Activated effector memory CD4-positive, alpha-beta T cell treated with anti-CD3 and anti-CD28 coated beads, Interleukin-2, amount 50 U/mL, for 16 hours (primary cell): ENCODE measurements around the gene ZNF775.

Experiments used
- DNase-seq: peaks from one replicate; pipeline ENCODE4 v3.0.0-alpha.2; 2020

ZNF775 gene

DNA sequence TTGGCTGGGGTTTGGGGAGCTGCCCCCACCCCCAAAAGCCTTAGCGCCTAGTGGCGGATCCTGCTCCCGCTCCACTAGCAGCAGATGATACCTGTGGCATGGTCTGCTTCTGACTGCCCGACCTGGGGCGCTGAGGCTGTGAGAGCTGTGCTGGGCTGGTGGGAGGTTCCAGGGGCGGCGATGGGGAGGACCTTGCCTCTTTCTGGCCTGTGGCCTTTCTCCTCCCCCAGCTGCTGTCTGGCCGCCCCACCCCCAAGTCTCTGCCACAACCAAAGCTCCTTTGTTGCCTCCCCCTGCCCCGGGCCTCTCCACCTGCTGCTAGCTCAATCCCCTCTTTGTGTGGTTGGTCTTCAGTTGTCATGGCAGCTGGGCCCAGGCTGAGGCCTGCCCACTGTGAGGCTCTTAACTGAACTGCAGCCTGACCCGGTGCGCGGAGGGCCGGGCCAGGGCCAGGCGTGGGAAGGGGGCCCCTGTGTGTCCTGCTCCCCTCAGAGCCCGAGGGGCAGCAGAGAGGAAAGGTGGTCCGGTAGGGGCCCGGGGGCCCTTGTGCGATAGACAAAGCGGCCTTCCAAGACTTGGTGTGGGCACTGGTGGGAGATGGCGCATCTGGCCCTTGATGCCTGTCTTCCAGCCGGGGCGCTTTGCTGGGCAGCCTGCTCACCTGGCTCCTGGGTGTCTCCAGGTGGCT, 4.7 kb downstream of the ZNF775 start:
- DNase-seq = peak; percentile 58

DNA sequence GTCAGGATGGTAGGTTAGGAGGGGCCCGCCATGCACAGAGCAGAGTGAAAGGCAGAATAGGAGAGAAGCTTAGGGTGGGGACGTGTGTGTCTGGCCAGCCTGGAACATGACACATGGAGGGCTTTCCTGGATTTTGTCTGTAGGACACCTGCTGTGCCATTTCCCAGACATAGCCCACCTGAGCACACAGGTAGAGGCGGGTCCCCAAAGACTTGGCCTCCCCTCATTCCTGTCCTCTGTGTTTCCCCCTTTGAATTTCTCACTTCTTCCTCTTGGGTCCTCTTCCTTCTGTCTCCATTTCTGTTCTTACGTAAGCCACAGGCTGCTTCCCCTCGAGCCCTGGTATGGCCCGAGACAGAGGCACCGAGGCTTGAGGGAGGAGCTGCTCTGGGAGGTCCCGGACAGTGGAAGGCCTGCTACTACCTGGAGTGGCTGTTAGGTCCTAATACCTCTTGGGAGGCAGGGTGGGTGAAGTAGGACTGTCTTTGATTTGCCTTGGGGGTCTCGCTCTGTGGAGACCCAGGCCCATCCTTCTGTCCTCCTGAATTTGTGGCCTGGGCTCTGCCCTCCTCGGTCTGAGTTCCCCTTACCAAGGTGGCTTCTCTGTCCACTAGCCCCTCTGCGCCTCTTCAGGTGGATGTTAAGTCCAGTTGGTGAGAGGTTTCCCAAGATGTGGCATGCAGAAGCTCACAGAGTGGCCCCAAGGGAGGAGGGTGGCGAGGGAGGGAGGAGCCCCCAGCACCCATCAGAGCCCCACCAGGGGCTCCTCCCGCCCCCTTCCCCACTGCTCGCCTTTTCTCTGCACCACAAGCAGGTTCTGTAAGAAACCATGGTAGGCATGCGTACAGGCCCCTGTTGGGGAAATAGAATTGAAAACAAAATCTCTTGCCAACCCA, 5.5 kb downstream of the ZNF775 start:
- DNase-seq = peak; percentile 39

DNA sequence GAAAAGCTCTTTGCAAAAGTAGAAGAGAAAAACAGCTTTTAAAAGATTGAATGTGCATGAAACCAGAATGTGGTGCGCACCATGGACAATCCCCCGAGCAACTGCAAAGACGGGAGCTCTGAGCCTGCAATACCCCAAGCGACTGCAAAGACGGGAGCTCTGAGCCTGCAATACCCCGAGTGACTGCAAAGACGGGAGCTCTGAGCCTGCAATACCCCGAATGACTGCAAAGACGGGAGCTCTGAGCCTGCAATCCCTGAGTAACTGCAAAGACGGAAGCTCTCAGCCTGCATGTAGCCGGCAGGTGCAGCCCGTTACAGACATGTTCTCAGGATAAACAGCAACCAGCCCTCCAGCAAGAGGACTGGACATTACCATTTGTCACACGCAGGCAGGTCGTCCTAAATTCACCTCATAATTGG, 6.2 kb downstream of the ZNF775 start:
- DNase-seq = peak; percentile 39

DNA sequence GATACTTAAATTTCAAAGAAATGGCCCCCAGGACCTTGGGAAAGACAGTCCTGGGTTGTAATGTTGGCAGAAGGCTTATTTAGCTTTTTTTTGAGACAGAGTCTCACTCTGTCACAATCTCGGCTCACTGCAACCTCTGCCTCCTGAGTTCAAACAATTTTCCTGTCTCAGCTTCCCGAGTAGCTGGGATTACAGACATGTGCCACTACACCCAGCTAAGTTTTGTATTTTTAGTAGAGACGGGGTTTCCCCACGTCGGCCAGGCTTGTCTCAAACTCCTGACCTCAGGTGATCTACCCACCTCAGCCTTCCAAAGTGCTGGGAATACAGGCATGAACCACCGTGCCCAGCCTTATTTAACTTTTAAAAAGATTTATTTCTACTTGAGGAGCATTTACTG, 6.8 kb downstream of the ZNF775 start:
- peak; percentile 24 for DNase-seq

DNA sequence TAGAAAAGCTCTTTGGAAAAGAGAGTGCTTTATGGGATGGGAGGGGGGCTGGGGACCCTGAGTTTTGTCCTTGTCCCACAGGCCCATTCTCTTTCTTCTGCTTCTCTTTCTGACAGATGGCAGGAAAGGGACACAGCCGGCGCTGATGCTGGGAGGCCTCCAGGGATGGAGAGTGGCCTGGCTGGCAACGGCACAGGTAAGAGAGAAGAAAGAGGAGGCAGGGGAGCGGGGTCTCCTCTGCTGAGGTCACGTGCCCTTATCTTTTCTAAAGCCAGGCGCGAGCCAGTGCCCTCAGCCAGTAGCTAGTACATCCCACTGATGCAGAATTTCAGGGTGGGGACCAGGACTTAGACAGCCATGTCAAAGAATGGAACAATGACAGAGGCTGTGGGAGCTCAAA, 9.2 kb downstream of the ZNF775 start:
- peak; percentile 27 for DNase-seq

DNA sequence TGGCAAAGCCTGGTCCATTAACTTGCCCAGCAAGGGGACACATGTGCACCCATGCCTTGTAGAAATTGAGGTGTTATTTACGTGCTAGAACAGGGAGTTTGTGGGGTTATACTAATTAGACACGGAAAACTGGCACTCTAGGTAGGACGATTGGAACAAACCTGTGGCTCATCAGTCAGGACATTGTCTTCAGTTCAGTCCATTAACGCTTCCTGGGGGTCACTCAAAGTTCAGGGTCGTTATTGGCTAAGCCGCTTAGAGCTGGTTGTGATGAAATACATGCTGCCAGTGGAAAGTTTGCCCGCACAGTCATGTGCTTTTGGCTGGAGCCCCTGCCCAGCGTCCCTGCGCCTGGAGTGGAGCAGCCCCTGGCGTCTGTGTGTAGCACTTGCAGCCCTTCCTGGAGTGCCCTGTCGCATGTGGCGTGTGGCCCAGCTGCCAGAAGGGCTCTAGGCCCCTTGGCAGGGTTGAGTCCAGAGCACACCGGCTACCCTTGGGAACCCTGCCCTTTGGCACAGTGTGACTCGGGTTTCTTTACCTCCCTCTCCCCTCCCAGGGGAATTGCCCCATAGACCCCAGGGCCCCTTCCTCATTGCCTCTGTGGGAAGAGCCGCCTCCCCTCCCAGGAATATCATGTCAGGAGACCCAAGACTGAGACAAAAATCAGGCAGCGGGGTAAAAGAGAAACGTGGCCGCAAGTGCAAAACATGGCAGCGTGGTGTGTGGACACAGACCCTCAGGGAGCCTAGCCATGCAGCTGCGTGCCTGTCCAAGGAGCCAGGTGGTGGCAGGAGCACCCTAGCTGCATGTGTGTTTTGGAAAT, 9.8 kb downstream of the ZNF775 start:
- DNase-seq = peak; percentile 59

DNA sequence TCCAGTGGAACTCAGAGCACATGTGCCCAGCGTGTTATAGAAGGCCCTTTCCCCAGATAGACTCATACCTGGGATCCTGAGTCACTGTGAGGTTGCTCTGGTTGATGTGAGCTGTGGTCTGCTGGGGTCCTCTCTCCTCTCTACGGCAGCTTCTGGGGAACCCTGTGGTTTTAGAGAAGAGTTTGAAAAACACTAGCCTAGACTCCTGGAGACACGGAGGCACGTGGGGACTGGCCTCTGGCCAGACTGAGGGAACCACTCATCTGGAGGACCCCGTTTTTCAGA, 10.3 kb downstream of the ZNF775 start:
- no peak for DNase-seq

DNA sequence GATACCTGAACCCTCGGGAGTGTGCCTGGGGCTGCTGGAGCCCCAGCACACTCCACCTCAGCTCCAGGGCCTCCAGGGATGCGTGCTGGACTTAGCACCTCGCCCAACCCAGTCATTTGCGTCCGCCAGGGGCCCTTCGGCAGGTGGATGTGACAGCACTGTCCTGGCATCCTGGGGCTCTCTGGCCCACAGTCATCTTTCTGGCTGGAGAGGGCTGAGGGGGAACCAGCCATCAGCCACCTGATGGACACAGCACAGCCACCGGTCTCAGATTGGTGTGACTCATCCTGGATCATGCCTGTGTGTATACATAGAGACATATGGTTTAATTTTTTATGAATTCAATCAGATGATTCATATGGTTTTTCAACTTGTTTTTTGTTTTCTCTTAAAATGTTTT, 11.1 kb downstream of the ZNF775 start:
- no peak for DNase-seq

DNA sequence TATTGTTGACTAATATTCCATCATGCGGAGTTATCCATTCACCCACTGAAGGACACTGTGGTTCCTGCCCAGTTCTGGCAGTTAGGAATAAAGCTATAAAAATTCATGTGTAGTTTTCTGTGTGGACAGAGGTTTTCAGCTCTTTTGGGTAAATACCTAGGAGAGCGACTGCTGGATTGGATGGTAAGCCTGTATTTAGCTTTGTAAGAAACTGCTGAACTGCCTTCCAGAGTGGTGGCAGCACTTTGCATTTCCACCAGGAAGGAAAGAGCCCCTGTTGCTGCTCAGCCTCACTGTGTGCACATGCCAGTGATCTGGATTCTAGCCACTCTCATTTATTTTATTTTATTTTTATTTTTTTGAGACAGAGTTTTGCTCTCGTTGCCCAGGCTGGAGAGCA, 14.2 kb downstream of the ZNF775 start:
- DNase-seq = no peak

DNA sequence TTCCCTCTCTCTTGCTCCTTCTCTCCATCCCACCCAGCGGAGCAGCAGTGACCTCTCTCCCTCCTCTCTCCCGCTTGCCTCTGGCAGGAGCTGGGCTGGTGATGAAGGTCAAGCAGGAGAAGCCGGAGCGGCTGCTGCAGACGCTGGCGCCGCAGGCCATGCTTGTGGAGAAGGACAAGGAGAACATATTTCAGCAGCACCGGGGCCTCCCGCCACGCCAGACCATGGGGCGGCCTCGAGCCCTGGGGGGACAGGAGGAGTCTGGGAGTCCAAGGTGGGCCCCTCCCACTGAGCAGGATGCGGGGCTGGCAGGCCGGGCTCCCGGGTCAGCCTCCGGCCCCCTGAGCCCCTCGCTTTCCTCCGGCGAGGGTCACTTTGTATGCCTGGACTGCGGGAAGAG, 17.3 kb downstream of the ZNF775 start:
- DNase-seq = peak; percentile 31

DNA sequence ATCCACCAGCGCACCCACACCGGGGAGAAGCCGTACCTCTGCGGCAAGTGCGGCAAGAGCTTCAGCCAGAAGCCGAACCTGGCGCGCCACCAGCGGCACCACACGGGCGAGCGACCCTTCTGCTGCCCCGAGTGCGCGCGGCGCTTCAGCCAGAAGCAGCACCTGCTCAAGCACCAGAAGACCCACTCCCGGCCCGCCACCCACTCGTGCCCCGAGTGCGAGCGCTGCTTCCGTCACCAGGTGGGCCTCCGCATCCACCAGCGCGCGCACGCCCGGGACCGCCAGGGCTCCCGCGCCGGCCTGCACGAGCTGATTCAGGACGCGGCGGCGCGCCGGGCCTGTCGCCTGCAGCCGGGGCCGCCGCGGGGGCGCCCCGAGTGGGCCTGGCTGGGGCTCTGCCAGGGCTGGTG, 17.7 kb downstream of the ZNF775 start:
- DNase-seq = peak; percentile 54

DNA sequence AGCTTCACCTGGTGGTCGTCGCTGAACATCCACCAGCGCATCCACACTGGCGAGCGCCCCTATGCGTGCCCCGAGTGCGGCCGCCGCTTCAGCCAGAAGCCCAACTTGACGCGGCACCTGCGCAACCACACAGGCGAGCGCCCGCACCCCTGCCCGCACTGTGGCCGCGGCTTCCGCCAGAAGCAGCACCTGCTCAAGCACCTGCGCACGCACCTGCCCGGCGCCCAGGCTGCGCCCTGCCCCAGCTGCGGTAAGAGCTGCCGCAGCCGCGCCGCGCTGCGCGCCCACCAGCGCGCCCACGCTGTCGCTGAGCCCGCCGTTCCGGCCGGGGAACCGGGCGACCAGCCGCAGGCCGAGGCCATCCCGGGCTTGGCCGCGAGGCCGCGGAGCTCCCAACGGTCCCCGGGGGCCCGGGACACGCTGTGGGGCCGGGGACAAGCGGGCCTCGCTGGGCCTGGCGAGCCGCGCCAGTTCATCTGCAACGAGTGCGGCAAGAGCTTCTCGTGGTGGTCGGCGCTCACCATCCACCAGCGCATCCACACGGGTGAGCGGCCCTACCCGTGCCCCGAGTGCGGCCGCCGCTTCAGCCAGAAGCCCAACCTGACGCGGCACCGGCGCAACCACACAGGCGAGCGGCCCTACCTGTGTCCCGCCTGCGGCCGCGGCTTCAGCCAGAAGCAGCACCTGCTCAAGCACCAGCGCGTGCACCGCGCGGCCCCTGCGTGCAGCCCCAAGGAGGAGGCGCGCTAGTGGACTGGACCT, 18.4 kb downstream of the ZNF775 start:
- DNase-seq = peak; percentile 33

DNA sequence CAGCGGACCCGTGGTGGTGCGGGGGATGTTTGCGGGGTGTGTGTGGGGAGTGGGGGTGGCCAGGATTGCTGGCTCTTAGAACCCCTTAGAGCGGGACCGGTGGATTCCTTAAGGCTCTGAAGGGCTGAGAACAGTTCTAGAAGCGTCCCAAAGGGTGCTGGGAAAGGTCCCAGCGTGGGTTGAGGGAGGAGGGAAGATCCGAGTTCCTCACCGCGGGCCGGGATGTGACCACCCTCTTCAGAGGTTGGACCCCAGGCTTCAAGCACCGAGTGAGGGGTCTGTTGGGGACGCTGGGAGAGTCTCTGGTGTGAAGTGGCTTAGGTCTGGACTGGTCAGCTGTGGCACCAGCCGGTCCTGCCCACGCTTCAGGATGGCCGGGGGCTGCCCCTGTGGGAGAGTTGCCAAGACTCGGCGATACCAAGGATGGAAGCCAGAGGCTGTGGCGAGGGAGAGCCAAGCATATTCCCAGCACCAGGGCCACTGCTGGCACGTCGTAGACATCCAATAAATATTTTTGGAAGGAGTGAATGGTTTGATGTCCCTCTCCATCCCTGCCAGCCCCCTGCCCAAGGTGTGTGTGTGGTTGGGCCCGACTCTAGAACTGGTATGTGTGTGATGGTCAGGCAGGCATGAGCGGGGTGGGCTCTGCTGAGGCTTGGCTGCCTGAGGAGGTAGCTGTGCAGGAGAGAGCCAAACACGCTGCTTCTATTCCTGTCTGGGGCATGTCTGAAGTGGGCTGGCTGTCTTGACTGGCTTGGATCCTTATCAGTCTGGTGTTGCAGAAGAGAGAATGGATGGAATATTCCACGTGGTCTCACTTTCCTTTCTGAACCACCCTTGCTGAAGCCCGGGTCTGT, 19.2 kb downstream of the ZNF775 start:
- DNase-seq = peak; percentile 54

DNA sequence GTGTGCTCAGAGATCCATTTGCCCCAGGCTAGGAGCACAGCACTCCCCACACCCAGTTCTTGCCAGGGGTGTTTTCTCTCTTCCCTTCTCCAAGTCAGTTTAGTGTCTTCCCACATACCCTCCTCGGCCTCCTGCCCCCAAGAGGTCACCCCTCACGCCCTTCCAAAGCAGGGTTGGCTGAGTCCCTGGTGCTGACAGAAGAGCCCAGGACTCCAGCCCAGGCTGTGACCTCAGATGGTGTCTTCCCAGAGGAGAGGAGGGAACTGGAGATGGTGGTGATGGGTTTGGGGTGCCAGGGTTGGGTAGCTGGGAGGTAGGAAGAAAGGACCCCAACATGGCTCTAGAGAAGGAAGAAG, 19.8 kb downstream of the ZNF775 start:
- peak; percentile 48 for DNase-seq

DNA sequence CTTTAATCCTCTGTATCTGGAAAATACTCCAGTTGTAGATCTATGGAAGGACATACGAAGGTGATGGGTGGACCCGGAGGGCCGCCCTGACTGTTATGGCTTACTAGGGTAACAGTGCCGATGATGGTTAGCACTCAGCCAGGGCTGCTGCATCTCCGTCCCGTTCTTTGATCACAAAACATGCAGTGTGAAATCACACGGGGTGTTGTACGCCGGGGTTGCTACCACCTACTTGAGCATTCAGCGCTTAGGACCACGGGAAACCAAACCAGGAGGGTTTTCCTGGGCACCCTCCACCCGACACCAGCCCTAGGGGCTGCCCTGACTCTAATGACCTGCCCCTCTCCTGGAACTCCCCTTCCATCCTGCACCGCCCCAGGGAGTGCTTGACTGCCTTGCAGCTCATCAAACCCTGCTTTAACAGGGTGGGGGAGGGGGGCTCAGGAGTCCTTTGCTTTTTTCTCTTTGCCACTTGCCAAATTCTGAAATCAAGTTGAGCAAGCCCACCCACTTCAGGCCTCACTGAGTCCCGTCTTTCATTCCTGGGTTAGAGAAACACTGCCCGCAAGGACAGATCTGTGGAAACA, 20.4 kb downstream of the ZNF775 start:
- no peak for DNase-seq

DNA sequence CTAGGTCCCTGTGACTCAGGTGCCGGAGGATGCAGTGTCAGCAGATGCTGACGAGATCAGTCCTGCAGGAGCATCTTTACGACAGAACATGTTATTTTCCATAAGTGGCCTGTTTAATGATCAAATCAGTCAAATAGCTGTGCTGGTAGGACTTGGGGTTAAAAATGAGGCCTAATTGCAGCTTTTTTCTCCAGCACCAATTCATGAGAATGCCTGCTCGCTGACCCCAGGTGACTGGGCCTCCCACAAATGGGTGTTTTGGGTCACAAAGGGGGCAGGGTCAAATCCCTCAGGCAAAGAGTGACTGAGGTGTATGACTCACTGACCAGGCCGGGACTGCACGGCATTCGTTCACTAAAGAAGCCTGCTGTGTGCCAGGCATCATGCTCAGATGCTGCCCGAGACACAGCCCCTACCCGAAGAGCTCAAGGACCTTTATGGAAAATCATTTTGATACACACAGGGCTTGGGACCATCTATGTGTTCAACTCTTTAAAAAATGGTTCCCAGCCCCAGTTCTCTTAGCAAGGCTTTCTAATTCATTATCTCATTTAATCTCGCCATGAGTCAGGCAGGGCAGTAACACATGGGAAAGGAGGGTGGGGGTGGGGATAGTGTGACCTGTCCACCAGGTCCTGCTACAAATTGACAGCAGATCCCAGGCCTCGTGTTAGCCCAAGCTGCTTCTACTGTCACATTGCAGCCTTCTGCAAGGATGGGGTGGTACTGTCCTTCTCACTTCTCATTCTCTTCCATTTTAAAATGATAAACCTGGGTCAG, 21.1 kb downstream of the ZNF775 start:
- peak; percentile 37 for DNase-seq

DNA sequence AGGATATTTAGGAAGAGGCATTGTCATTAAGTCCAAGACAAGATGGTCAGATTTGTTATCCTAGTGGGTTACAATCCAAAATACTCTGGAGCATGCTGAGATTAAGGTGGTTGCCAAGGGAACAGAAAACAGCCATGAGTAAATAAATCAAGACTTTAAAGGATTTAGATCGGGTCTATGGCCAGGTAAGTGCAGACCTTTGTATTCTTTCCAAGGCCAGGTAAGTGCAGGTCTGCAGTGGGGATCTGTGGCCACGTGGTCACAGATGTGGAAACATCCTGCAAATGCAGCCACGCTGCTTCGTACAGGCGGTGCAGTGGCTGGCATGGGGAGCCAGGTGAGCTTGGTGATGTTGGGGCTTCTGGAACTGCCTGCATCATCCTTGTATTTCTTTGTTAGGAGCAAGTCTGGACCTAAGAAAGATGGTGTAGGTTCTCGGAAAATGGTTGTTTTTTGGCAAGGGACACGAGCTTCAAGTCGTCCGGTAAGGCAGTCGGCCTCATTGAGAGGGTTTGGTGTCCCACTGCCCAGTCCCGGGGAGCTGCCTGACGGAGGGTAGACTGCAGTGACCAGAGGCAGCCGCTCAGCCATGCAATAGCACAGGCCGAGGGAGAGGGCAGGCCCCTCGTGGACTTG, 21.8 kb downstream of the ZNF775 start:
- peak; percentile 50 for DNase-seq

DNA sequence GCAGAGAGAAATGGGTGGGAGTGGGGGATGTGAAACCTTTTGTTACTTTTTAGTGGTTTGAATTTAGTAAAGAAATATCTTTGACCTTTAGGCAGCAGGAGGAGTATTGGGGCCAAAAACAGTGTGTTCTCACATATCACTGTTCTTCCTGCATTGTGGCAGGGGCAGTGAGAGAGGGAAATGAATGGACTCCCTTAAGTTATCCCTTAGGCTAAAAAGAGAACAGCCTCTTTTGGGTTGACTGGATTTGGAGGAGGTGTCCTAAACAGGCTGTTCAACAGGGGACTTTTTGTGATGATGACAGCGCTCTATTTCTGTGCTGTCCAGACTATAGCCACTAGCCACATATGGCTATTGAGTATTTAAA, 22.3 kb downstream of the ZNF775 start:
- DNase-seq = no peak

DNA sequence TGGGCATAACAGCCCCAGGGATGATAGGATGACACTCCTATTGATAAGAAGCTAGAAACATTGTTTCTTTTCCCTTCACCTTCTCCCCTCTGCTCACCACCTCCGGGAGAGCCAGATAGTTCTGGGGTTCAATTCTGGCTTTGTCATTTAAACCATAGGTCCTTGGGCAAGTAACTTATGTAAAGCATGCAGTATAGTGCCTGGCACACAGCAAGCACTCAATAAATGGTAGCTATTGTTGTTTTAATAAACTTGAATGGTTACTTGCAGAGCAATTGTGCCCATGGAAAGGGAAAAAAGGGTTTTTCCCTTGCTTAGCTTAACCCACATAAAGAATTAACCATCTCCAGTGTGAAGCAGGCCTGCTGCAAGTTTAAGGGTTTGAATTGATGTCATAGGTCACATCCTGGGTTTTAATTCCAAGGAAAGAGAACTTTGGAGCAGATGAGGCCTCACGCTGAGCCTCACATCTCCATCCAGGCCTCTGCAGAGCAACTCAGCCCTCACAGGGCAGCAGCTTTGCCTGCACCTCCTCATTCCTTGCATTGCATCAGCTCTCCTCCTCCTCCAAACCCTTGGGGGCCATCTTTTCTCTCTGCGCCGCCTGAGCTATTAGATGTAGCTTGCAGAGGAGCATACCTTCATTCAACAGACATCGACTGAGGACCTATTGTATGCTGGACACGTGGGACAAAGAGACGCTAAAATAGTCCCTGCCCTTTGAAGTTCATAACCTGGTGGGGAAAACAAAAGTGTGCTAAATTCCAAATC, 22.9 kb downstream of the ZNF775 start:
- DNase-seq = peak; percentile 51
